Progenitor cell of endocrine pancreas (in vitro differentiated cells): ENCODE results near the gene RBP3. TPM values are rescaled to one million over a fixed set of nuclear protein-coding genes. Genes with fewer than 3 reads are reported as not detected.

Experiments used
- DNase-seq: peaks from one replicate; pipeline ENCODE4 v3.0.0; 2021; ENCODE audit warnings: low spot score; ENCODE audit not compliant: unreplicated experiment
- H3K27ac Mint-ChIP-seq: 2 replicates; pipeline ENCODE4 v1.8.0; 2021; ENCODE audit warnings: mild to moderate bottlenecking, moderate library complexity, mixed read lengths
- H3K27me3 Mint-ChIP-seq: 2 replicates; pipeline ENCODE4 v1.8.0; 2021; ENCODE audit warnings: mixed read lengths
- H3K36me3 Mint-ChIP-seq: 2 replicates; pipeline ENCODE4 v1.8.0; 2022; ENCODE audit warnings: mixed read lengths; ENCODE audit not compliant: insufficient read depth
- H3K4me1 Mint-ChIP-seq: 2 replicates; pipeline ENCODE4 v1.8.0; 2021; ENCODE audit warnings: low read depth, mixed read lengths
- H3K4me3 Mint-ChIP-seq: 2 replicates; pipeline ENCODE4 v1.8.0; 2021; ENCODE audit warnings: low read depth, mild to moderate bottlenecking, moderate library complexity, mixed read lengths
- H3K9me3 Mint-ChIP-seq: 2 replicates; pipeline ENCODE4 v1.8.0; 2021; ENCODE audit warnings: low read depth, mixed read lengths
- total RNA-seq: library from RNA; stranded (reverse); gene quantifications from 2 replicates; pipeline ENCODE4 v1.2.1, GENCODE V29; 2021
- TF ChIP-seq, protein P1 (sequence below): fragments of 200-600 bp; sonication (generic); IDR thresholded peaks from one replicate; pipeline ENCODE4 v1.5.0; 2021; ENCODE audit warnings: antibody characterized with exemption, mild to moderate bottlenecking; ENCODE audit not compliant: unreplicated experiment

Gene RBP3
- total RNA-seq, 1 donor from 2014 or later: 0.10 TPM

DNA sequence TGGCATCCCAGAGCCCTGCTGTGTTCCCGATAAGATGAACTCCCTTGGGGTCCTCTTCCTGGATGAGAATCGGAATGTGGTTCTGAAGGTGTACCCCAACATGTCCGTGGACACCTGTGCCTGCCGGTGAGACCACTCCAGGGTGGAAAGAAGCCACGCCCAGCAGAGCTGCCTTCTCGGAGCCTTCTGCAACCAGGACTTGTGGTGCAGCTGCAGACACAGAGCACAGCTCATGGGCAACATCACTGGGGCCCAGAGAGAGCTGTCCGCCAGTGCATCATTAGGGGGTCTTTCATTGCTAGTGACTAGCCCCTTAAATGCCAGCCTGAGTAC is 35.5 kb upstream of the RBP3 start:
- Mint-ChIP-seq H3K27me3 (peaks cover 53% of the 10 kb centered on the region), H3K4me3 (no peak overlapping the region), H3K4me1 (no peaks in the 10 kb centered on the region), H3K36me3 (no peaks in the 10 kb centered on the region), H3K27ac (no peak overlapping the region), H3K9me3 (no peaks in the 10 kb centered on the region)
- TF ChIP-seq, protein P1, sequence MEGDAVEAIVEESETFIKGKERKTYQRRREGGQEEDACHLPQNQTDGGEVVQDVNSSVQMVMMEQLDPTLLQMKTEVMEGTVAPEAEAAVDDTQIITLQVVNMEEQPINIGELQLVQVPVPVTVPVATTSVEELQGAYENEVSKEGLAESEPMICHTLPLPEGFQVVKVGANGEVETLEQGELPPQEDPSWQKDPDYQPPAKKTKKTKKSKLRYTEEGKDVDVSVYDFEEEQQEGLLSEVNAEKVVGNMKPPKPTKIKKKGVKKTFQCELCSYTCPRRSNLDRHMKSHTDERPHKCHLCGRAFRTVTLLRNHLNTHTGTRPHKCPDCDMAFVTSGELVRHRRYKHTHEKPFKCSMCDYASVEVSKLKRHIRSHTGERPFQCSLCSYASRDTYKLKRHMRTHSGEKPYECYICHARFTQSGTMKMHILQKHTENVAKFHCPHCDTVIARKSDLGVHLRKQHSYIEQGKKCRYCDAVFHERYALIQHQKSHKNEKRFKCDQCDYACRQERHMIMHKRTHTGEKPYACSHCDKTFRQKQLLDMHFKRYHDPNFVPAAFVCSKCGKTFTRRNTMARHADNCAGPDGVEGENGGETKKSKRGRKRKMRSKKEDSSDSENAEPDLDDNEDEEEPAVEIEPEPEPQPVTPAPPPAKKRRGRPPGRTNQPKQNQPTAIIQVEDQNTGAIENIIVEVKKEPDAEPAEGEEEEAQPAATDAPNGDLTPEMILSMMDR: no peak
- DNase-seq: no peak

DNA sequence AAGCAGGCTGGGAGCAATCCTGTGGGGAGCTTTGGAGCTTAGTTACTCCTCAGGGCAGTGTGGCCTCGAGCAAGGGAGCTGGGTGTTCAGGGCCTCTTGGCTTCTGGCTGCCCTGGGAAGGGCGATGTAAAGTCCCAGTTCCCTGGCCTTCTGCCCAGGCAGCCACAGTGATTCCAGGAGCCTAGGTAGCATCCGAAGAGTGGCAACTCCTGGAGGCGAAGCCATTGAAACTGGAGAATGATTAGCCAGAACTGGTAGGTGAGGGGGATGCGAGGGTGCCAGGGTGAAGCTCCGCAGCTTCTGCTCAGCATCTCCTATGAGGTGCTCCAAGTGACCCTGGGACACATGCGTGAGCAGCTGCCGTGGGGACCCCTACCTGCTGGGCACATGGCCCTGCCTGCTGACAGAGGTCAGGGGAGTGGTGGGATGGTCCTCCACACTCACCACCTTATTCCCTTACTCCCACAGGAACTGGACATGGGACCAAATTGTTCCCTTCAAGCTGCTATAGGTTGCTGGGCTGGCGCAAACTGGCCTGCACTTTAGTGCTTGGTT is 33.7 kb upstream of the RBP3 start:
- TF ChIP-seq, protein P1: no peak
- Mint-ChIP-seq H3K27ac (no peak overlapping the region), H3K36me3 (no peaks in the 10 kb centered on the region), H3K27me3 (peaks cover 35% of the 10 kb centered on the region), H3K9me3 (peaks cover 2% of the 10 kb centered on the region), H3K4me3 (no peak overlapping the region), H3K4me1 (no peaks in the 10 kb centered on the region)
- DNase-seq: no peak

DNA sequence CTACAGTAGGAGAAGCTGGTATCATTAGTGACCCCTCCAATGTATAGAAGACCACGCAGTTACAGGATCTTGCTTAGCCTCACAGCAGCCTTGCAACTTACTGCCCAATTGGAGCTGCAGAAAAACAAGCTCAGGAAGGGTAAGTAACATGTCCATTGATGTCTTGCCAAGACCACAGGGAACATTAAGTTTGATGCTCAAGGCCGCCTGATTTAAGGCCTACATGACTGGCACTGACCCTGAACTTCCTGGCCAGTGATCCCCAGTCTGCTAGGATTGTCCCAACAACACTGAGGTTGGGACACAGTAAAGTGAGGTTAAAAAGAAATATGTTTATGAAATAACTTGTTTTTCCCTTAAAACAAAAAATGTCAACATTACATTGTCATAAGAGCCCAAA is 32.7 kb upstream of the RBP3 start:
- Mint-ChIP-seq H3K4me1 (no peaks in the 10 kb centered on the region), H3K27ac (no peak overlapping the region), H3K9me3 (peaks cover 2% of the 10 kb centered on the region), H3K4me3 (no peak overlapping the region), H3K36me3 (no peaks in the 10 kb centered on the region), H3K27me3 (peaks cover 37% of the 10 kb centered on the region)
- TF ChIP-seq, protein P1: no peak
- no peak for DNase-seq

DNA sequence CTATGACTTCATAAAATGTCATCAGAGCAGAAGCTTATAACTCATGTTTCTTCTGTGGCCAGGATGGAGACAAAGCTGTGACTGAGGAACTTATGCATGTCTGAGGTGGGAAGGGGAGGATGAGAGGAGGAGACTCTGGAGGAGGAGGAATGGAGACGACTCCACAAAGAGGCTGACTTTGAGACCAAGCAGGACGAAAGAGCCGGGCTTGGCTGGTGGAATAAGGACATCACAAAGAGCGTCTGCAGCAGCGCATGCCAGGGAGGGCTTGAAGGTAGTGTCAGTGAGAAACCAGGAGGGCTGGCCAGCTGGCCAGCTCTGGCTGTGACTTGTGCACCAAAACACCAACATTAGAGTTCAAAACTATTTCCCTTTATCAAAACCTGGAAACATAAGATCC is 32.0 kb upstream of the RBP3 start:
- DNase-seq: no peak
- H3K4me1 Mint-ChIP-seq: peaks cover 2% of the 10 kb centered on the region

DNA sequence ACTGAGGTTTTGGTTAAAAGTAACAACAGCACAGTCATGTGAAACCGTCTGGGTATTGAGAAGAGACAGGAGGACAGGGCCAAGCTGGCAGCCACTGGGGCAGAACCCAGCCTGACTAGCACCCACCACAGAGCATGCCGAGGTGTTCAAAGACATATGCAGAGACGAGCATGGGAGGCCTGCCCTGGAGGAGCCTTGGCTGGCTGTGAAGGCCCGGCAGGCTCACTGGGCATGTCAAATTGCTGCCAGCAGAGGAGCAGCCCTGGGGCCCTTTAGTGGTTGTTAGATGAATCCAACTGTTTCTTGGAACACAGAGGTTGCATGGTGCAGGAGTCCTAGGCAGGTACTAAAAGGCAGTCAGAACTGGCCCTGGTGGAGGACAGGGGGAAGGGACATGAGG is 30.9 kb upstream of the RBP3 start:
- TF ChIP-seq, protein P1: no peak
- no peaks in the 10 kb centered on the region for H3K36me3 Mint-ChIP-seq
- no peak overlapping the region for H3K4me3 Mint-ChIP-seq
- H3K4me1 Mint-ChIP-seq: peaks cover 6% of the 10 kb centered on the region
- peaks cover 38% of the 10 kb centered on the region for H3K27me3 Mint-ChIP-seq
- DNase-seq: no peak
- H3K9me3 Mint-ChIP-seq: peaks cover 2% of the 10 kb centered on the region
- H3K27ac Mint-ChIP-seq: no peak overlapping the region

More for the DNA sequence above, 32.0 kb upstream of the RBP3 start:
- TF ChIP-seq, protein P1: no peak
- H3K9me3 Mint-ChIP-seq: peaks cover 2% of the 10 kb centered on the region
- no peak overlapping the region for H3K4me3 Mint-ChIP-seq
- H3K27ac Mint-ChIP-seq: no peak overlapping the region
- no peaks in the 10 kb centered on the region for H3K36me3 Mint-ChIP-seq
- H3K27me3 Mint-ChIP-seq: peaks cover 37% of the 10 kb centered on the region
